Panc1 (cell line): ENCODE data around the gene PRPF39. TPM values are rescaled to one million over a fixed set of nuclear protein-coding genes. Genes with fewer than 3 reads are reported as not detected.

ENCODE experiments used
- ATAC-seq: fragments of 200-7000 bp; cut with Tn5 transposase; 2 replicates; pipeline ENCODE4 v1.9.1; 2020; ENCODE audit warnings: mild to moderate bottlenecking, moderate library complexity
- BruUV-seq: library from RNA; stranded (reverse); fragments of 400-500 nt; replicated peaks from 2 replicates; lab custom pipeline; 2021; lab: Mats Ljungman, UMichigan
- CTCF ChIA-PET: fragments of 300-600 bp; sonication (Branson Sonifier 250); formaldehyde crosslinking; loops from one replicate; lab custom pipeline; 2022; ENCODE audit warnings: antibody characterized with exemption; lab: Charles Lee
- POLR2A ChIA-PET: fragments of 300-600 bp; sonication (Branson Sonifier 250); formaldehyde crosslinking; loops from one replicate; lab custom pipeline; 2022; ENCODE audit warnings: antibody characterized with exemption; lab: Charles Lee
- DNase-seq: peaks from one replicate; pipeline ENCODE4 v3.0.0-alpha.2; 2010; ENCODE audit warnings: low read depth, low spot score
- H3K27ac ChIP-seq: 2 replicates; pipeline ENCODE4 v1.5.1; 2011; ENCODE audit warnings: mild to moderate bottlenecking, low read length, inconsistent platforms
- H3K27me3 ChIP-seq: fragments of 200-500 bp; sonication (Bioruptor generic); 2 replicates; pipeline ENCODE4 v1.6.0; 2014; ENCODE audit warnings: low read length, inconsistent platforms; ENCODE audit not compliant: control insufficient read depth, insufficient read depth
- H3K36me3 ChIP-seq: fragments of 200-500 bp; sonication (Bioruptor generic); 2 replicates; pipeline ENCODE4 v1.5.1; 2014; ENCODE audit warnings: inconsistent platforms, mild to moderate bottlenecking, low read length, moderate library complexity; ENCODE audit not compliant: control insufficient read depth, insufficient read depth
- H3K4me1 ChIP-seq: 2 replicates; pipeline ENCODE4 v1.5.1; 2011; ENCODE audit warnings: inconsistent platforms, mild to moderate bottlenecking, low read length, moderate library complexity; ENCODE audit not compliant: control insufficient read depth, insufficient read depth
- H3K4me3 ChIP-seq, 2 experiments: 2 replicates each; pipeline ENCODE4 v1.5.1; 2011 to 2012; ENCODE audit warnings: low read depth in 2 of 2, low read length in 2 of 2, mild to moderate bottlenecking in 2 of 2, inconsistent platforms in 1 of 2, moderate library complexity in 1 of 2
- H3K9me3 ChIP-seq: fragments of 200-500 bp; sonication (Bioruptor generic); 2 replicates; pipeline ENCODE4 v1.5.1; 2014; ENCODE audit warnings: low read depth, mild to moderate bottlenecking, inconsistent platforms, low read length, moderate library complexity; ENCODE audit not compliant: control insufficient read depth, insufficient read depth
- POLR2AphosphoS5 ChIP-seq: IDR thresholded peaks from 2 replicates; pipeline ENCODE4 v1.6.1; 2012; ENCODE audit warnings: mild to moderate bottlenecking, low read depth, low read length, moderate library complexity
- REST ChIP-seq, 2 experiments: IDR thresholded peaks; 2 replicates each; pipeline ENCODE4 v1.6.1; 2011 to 2012; ENCODE audit warnings: low read depth in 2 of 2, control low read depth in 1 of 2, low read length in 1 of 2, mild to moderate bottlenecking in 1 of 2, moderate library complexity in 1 of 2; ENCODE audit not compliant: insufficient read depth in 1 of 2
- SIN3A ChIP-seq: IDR thresholded peaks from 2 replicates; pipeline ENCODE4 v1.6.1; 2012; ENCODE audit warnings: low read depth, mild to moderate bottlenecking, low read length, moderate library complexity, borderline replicate concordance; ENCODE audit not compliant: insufficient read depth
- TCF7L2 ChIP-seq: IDR thresholded peaks from 2 replicates; pipeline ENCODE4 v1.6.1; 2011; ENCODE audit warnings: mild to moderate bottlenecking, low read depth, low read length, inconsistent platforms
- in situ Hi-C: cut with HindIII; loops from 2 replicates; pipeline ENCODE4 v1.10.0; 2016; ENCODE audit warnings: low sequenced_read_pairs, low pct_unique_long_range_greater_than_20kb
- intact Hi-C: fragments of 100-400 bp; cut with micrococcal nuclease; formaldehyde crosslinking; loops from one replicate; pipeline ENCODE4 v1.10.0; 2022; ENCODE audit not compliant: unreplicated experiment
- total RNA-seq: library from RNA; stranded (reverse); gene quantifications from one replicate; pipeline ENCODE4 v1.2.1, GENCODE V29; 2021; ENCODE audit not compliant: unreplicated experiment
- TF ChIP-seq, protein P1 (sequence below): fragments of 450-650 bp; IDR thresholded peaks from 2 replicates; pipeline ENCODE4 v1.5.1; 2017; ENCODE audit warnings: mild to moderate bottlenecking

Gene PRPF39
- total RNA-seq, 1 experiment from 2014 or later, result 30.7 TPM

- no peak for DNase-seq
- Histone ChIP-seq H3K4me1 (no peaks in the 10 kb centered on the region), H3K9me3 (no peaks in the 10 kb centered on the region), H3K27ac (no peak overlapping the region), H3K27me3 (no peaks in the 10 kb centered on the region), H3K36me3 (no peaks in the 10 kb centered on the region), H3K4me3 (no peak overlapping the region)
- in situ Hi-C loops, result no loop called here
- BruUV-seq, result no TSS peak
- ChIA-PET POLR2A (no interaction called here), CTCF (no interaction called here)
- TF ChIP-seq, protein P1, sequence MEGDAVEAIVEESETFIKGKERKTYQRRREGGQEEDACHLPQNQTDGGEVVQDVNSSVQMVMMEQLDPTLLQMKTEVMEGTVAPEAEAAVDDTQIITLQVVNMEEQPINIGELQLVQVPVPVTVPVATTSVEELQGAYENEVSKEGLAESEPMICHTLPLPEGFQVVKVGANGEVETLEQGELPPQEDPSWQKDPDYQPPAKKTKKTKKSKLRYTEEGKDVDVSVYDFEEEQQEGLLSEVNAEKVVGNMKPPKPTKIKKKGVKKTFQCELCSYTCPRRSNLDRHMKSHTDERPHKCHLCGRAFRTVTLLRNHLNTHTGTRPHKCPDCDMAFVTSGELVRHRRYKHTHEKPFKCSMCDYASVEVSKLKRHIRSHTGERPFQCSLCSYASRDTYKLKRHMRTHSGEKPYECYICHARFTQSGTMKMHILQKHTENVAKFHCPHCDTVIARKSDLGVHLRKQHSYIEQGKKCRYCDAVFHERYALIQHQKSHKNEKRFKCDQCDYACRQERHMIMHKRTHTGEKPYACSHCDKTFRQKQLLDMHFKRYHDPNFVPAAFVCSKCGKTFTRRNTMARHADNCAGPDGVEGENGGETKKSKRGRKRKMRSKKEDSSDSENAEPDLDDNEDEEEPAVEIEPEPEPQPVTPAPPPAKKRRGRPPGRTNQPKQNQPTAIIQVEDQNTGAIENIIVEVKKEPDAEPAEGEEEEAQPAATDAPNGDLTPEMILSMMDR, result no peak
- TF ChIP-seq TCF7L2 (no peak), SIN3A (no peak), POLR2AphosphoS5 (no peak), REST (IDR thresholded peaks at IDR 0.05; ENCODE audit: insufficient read depth in 1 of 2, low read depth in 2 of 2, low read length in 1 of 2) (no peak)
- ATAC-seq, result no peak
- intact Hi-C loops, result no loop called here
Measured at GRCh38 chr14:45070215-45070614, 13.7 kb upstream of the PRPF39 start.

DNA sequence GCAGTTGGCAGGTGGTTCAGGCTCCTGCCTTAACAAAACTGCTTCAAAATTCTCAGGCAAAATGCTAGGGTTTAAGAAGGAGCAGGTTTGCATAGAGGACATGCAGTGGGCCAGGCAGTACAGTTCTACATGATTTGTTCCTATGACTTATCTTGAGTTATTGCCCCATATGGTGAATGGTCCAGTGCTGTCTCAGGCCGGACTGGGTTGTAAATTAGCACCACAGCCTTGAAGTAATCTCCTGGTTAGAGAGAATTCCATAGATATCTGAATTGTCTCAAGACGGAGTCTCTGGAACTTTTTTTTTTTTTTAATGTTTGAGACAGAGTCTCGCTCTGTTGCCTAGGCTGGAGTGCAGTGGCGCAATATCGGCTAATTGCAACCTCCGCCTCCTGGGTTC lies 11.8 kb upstream of the PRPF39 start:
- no peaks in the 10 kb centered on the region for H3K4me1 ChIP-seq
- intact Hi-C loops, result no loop called here
- H3K9me3 ChIP-seq, result no peaks in the 10 kb centered on the region
- H3K4me3 ChIP-seq, result no peak overlapping the region
- H3K27ac ChIP-seq, result no peak overlapping the region
- no peak for TF ChIP-seq SIN3A
- BruUV-seq, result no TSS peak
- DNase-seq (no peak), ATAC-seq (no peak)
- H3K27me3 ChIP-seq, result no peaks in the 10 kb centered on the region
- CTCF ChIA-PET, result no interaction called here
- H3K36me3 ChIP-seq, result no peaks in the 10 kb centered on the region
- POLR2A ChIA-PET, result interaction anchor here (0.6 kb wide), 1 partner anchor 1669 kb away, joined by 6 read pairs; no protein-coding TSS in a partner anchor
- in situ Hi-C loops, result no loop called here

DNA sequence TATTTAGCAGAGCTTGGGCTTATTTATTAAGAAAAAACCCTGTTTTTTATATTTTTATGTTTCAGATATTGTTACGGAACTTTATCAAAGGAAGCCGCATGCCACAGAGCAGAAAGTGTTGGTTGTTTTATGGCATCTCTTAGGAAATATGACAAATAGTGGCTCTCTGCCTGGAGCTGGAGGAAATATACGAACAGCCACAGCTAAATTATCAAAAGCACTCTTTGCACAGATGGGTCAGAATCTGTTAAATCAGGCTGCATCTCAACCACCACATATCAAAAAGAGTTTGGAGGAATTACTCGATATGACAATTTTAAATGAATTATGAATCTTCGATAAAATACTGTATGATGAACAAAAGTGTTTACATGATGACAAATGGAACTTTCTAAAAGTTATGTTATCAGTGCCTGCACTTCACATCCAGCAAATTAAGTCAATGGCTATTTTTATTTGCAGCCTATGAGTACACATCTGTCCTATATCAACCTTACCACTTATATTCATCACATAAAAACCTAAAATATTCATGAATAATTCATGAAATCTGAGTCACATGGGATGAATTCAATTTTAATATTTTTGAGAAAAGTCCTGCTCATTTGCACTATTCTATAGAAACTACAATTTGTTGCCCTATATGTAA lies 10.6 kb upstream of the PRPF39 start:
- TSS peak; percentile 45 for BruUV-seq
- ATAC-seq (no peak), DNase-seq (no peak)
- CTCF ChIA-PET, result no interaction called here
- POLR2A ChIA-PET, result no interaction called here
- in situ Hi-C loops, result no loop called here
- no peaks in the 10 kb centered on the region for H3K4me1 ChIP-seq
- no peaks in the 10 kb centered on the region for H3K9me3 ChIP-seq
- no peak overlapping the region for H3K4me3 ChIP-seq
- H3K27ac ChIP-seq, result no peak overlapping the region
- no peaks in the 10 kb centered on the region for H3K36me3 ChIP-seq
- no peaks in the 10 kb centered on the region for H3K27me3 ChIP-seq
- no peak for TF ChIP-seq SIN3A
- intact Hi-C loops, result no loop called here
